A673 (cell line): ENCODE data around the gene IL6.

Source experiments
- EZH2 ChIP-seq: fragments of 200-600 bp; sonication (generic); IDR thresholded peaks from 2 replicates; pipeline ENCODE4 v1.6.1; 2017; ENCODE audit warnings: borderline replicate concordance, low read depth, mild to moderate bottlenecking, mixed read lengths, antibody characterized with exemption, low read length; ENCODE audit not compliant: poor library complexity, severe bottlenecking
- TF ChIP-seq, protein P1 (sequence below): fragments of 300-800, 200-600 bp; sonication (generic); conservative IDR thresholded peaks from 2 replicates; pipeline ENCODE4 v1.5.1; 2017; ENCODE audit warnings: low read depth, mild to moderate bottlenecking, antibody characterized with exemption, low read length, moderate library complexity, mixed read lengths

- TF ChIP-seq, protein P1, sequence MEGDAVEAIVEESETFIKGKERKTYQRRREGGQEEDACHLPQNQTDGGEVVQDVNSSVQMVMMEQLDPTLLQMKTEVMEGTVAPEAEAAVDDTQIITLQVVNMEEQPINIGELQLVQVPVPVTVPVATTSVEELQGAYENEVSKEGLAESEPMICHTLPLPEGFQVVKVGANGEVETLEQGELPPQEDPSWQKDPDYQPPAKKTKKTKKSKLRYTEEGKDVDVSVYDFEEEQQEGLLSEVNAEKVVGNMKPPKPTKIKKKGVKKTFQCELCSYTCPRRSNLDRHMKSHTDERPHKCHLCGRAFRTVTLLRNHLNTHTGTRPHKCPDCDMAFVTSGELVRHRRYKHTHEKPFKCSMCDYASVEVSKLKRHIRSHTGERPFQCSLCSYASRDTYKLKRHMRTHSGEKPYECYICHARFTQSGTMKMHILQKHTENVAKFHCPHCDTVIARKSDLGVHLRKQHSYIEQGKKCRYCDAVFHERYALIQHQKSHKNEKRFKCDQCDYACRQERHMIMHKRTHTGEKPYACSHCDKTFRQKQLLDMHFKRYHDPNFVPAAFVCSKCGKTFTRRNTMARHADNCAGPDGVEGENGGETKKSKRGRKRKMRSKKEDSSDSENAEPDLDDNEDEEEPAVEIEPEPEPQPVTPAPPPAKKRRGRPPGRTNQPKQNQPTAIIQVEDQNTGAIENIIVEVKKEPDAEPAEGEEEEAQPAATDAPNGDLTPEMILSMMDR = no peak
- TF ChIP-seq EZH2 = no peak
Observed at GRCh38 chr7:22696541-22697228, 30.3 kb upstream of the IL6 start.
